Gastroesophageal sphincter (tissue), 4 donors: ENCODE data around the gene FREY1. TPM values are rescaled to one million over a fixed set of nuclear protein-coding genes. Genes with fewer than 3 reads are reported as not detected.

ENCODE experiments used
- ATAC-seq: fragments of 150-250 bp; one replicate; pipeline ENCODE4 v1.9.1; 2016; ENCODE audit warnings: mild to moderate bottlenecking, moderate library complexity
- H3K27ac ChIP-seq, 4 donors: fragments of 200-600 bp; sonication (generic) in 3 of 4; 1 replicate in 3 of 4; 2 replicates in 1 of 4; pipeline ENCODE4 v1.5.1; 2016 to 2019
- H3K27me3 ChIP-seq: fragments of 200-600 bp; sonication (generic); one replicate; pipeline ENCODE4 v1.5.1; 2019
- H3K36me3 ChIP-seq, 2 donors: fragments of 200-600 bp; sonication (generic); one replicate each; pipeline ENCODE4 v1.5.1; 2019; ENCODE audit warnings: control low read depth in 1 of 2
- H3K4me1 ChIP-seq, 3 donors: fragments of 200-600 bp; sonication (generic); 1 replicate in 2 of 3; 2 replicates in 1 of 3; pipeline ENCODE4 v1.5.1; 2016 to 2019; ENCODE audit warnings: control low read depth in 2 of 3
- H3K4me3 ChIP-seq, 2 donors: fragments of 200-600 bp; sonication (generic); one replicate each; pipeline ENCODE4 v1.5.1; 2019; ENCODE audit warnings: mild to moderate bottlenecking in 1 of 2, moderate library complexity in 1 of 2
- H3K9me3 ChIP-seq, 3 donors: fragments of 200-600 bp; sonication (generic); one replicate each; pipeline ENCODE4 v1.5.1; 2017 to 2019; ENCODE audit warnings: control low read depth in 2 of 3
- EP300 ChIP-seq: sonication (generic); formaldehyde crosslinking; IDR thresholded peaks from one replicate; pipeline ENCODE4 v1.6.1; 2017; ENCODE audit warnings: antibody characterized with exemption, mild to moderate bottlenecking
- POLR2A ChIP-seq, 2 donors: fragments of 450-650 bp; IDR thresholded peaks; one replicate each; pipeline ENCODE4 v1.6.1; 2017; ENCODE audit warnings: antibody characterized with exemption in 2 of 2, mild to moderate bottlenecking in 2 of 2, moderate library complexity in 1 of 2
- POLR2AphosphoS5 ChIP-seq: sonication (generic); formaldehyde crosslinking; IDR thresholded peaks from one replicate; pipeline ENCODE4 v1.6.1; 2017; ENCODE audit warnings: antibody characterized with exemption
- WGBS, 2 donors: methylation state at CpG; one replicate each; pipeline ENCODE4 v1.1.5; 2018; ENCODE audit warnings: low coverage in 1 of 2; 5-methylcytosine and 5-hydroxymethylcytosine counted together
- total RNA-seq, 4 donors: library from RNA; depleted of rRNA; stranded (reverse); fragments of >200 nt; gene quantifications; one replicate each; pipeline ENCODE4 v1.1.0, GENCODE V29; 2016
- TF ChIP-seq, protein P1 (sequence below), 4 experiments: fragments of 200-600 bp in 2 of 4; fragments of 450-650 bp in 2 of 4; sonication (generic) in 1 of 4; IDR thresholded peaks; one replicate each; pipeline ENCODE4 v1.5.1; 2017 to 2019; ENCODE audit warnings: antibody characterized with exemption in 4 of 4, mild to moderate bottlenecking in 2 of 4, moderate library complexity in 2 of 4

Gene FREY1
- total RNA-seq, 4 donors from 2014 or later: 0.54 to 2.3 TPM; not detected in 2

DNA sequence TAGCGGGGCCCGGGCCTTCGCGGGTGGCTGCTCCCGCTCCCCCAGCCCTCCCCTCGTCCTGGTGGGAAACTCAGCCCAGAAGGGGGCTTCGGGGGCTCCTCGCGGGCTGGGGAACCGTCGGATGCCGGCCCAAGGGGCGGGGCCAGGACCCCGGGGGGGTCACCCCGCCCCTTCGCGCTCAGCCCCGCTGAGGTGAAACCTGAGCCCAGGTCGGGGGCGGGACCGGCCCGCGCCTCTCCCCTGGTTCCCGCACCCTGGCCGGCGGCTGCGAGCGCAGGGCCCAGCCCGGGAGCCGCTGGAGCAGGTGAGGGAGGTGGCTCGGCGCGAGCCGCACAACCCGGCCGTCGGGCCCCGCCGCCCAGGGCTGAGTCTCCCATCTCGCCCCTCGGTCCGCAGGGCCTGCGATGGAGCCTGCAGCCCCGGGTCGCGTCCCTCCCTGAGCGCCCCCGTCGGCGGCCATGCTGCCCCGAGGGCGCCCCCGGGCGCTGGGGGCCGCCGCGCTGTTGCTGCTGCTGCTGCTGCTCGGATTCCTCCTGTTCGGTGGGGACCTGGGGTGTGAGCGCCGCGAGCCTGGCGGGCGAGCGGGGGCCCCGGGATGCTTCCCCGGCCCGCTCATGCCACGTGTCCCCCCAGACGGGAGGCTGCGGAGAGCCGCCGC, 15.5 kb upstream of the FREY1 start, which contains the start of gene LARGE2:
TSS of gene LARGE2 (plus strand) at position 232 of the 658 bp plus-strand sequence. CDS start at position 459, 227 bp downstream.
- H3K36me3 ChIP-seq: no peaks in the 10 kb centered on the region
- no peak for TF ChIP-seq EP300
- no peak for TF ChIP-seq POLR2AphosphoS5
- TF ChIP-seq POLR2A (IDR thresholded peaks at IDR 0.05): no peak
- TF ChIP-seq, protein P1, sequence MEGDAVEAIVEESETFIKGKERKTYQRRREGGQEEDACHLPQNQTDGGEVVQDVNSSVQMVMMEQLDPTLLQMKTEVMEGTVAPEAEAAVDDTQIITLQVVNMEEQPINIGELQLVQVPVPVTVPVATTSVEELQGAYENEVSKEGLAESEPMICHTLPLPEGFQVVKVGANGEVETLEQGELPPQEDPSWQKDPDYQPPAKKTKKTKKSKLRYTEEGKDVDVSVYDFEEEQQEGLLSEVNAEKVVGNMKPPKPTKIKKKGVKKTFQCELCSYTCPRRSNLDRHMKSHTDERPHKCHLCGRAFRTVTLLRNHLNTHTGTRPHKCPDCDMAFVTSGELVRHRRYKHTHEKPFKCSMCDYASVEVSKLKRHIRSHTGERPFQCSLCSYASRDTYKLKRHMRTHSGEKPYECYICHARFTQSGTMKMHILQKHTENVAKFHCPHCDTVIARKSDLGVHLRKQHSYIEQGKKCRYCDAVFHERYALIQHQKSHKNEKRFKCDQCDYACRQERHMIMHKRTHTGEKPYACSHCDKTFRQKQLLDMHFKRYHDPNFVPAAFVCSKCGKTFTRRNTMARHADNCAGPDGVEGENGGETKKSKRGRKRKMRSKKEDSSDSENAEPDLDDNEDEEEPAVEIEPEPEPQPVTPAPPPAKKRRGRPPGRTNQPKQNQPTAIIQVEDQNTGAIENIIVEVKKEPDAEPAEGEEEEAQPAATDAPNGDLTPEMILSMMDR (IDR thresholded peaks at IDR 0.05): no peak
- peaks cover 62% of the 10 kb centered on the region for H3K27me3 ChIP-seq
- peak within 1 kb of the TSS in 1 of 4 donors; percentile 23 for H3K27ac ChIP-seq
- peak within 1 kb of the TSS in 1 of 2 donors; percentile 44 for H3K4me3 ChIP-seq
- ATAC-seq: no peak
- peaks cover 0 to 29% (median 13%) of the 10 kb centered on the region in 3 donors for H3K4me1 ChIP-seq
- no peaks in the 10 kb centered on the region for H3K9me3 ChIP-seq
- no CpG with 5 or more reads among the region's 73 CpGs for WGBS, 2 donors

DNA sequence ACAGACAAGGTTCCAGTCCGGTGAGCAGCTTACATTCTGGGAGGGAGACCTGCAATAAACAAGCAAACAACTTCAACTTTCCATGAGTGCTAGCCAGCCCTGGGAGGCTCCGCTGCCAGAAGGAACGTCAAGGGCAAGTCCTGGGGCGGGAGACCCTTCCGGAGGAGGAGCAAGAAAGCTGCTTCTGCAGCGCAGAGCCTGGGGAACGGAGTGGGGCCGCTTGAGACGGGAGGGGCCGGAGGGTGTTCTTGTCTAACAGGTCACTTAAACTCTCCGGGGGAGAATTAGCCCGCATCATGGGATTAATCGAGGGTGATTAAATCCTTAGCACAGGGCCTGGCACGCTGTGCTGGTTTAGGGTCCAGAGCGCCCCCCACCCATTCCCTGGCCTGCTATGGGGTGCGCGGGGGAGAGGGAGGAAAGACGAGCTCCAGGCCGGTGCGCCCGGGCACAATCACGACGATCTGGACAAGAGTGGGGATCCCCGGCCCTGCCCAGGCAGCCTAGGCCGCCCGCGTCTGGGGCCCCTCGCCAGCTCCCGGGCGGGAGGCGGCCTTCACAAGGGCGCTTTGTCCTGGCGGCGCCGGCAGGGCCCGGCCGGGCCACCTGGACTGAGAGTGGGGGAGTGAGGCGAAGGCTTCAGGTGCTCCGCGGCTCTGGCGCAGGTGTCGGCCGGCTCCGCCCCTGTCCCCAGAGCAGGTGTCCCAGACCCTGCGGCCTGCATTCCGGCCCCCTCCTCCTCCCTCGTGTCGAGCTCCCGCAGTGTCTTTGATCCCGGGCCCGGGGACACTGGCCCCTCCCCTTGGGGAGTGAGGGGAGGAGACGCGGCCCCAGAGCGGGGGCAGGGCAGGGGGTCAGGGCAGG, 14.7 kb upstream of the FREY1 start:
- no peaks in the 10 kb centered on the region for H3K36me3 ChIP-seq
- peak overlapping the region in 1 of 2 donors; percentile 44 for H3K4me3 ChIP-seq
- WGBS, 2 donors: 63 to 69% methylated on average over 3 to 9 of the region's 54 CpGs
- no peak overlapping the region for H3K27ac ChIP-seq
- TF ChIP-seq, protein P1 (IDR thresholded peaks at IDR 0.05): no peak
- TF ChIP-seq POLR2A (IDR thresholded peaks at IDR 0.05) (no peak), POLR2AphosphoS5 (no peak), EP300 (no peak)
- peaks cover 57% of the 10 kb centered on the region for H3K27me3 ChIP-seq
- no peaks in the 10 kb centered on the region for H3K9me3 ChIP-seq
- H3K4me1 ChIP-seq: peaks cover 0 to 36% (median 18%) of the 10 kb centered on the region in 3 donors
- ATAC-seq: no peak

DNA sequence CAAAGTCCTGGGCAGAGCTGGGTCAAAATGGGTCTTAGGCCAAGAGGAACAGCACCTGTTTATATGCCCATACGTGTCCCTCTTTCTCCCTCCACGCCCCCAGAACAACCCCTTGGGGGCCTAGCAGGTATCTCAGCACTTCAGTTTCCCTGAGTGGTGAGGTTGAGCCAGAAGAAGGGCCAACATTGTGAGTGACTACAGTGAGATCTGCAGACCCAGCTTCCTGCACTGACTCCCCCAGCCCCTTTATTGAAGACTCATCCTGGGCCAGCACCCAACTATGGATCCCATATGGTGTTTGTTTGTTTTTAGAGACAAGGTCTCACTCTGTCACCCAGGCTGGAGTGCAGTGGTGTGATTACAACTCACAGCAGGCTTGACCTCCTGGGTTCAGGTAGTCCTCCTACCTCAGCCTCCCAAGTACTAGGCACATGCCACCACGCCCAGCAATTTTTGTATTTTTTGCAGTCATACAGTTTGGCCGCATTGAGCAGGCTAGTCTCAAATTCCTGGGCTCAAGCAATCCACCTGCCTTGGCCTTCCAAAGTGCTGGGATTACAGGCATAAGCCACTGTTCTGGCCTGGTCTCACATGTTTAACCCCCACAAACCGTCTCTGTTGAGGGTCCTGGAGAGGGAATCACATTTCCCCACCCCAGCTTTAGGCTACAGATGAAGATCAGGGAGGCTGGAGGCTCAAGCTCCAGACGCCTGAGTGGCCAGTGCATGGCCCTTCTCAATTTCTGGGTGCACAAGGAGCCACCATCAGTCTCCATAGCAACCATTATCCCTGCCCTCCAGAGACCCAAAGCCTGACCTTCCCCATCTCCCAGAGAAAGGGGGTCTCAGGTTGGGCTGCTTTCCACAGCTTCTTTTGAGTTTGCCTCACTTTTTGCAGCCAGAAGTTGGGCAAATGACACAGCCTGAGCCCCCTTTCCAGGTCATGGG, 13.7 kb upstream of the FREY1 start:
- Histone ChIP-seq H3K4me1 (peaks cover 0 to 46% (median 25%) of the 10 kb centered on the region in 3 donors), H3K27me3 (peaks cover 47% of the 10 kb centered on the region), H3K27ac (no peak overlapping the region), H3K36me3 (peaks cover 0 to 3% of the 10 kb centered on the region in 2 donors), H3K9me3 (no peaks in the 10 kb centered on the region), H3K4me3 (no peak overlapping the region)
- WGBS, 2 donors: 94 to 100% methylated on average over 1 to 3 of the region's 6 CpGs
- no peak for ATAC-seq
- TF ChIP-seq, protein P1 (IDR thresholded peaks at IDR 0.05): no peak
- no peak for TF ChIP-seq POLR2AphosphoS5
- TF ChIP-seq POLR2A (IDR thresholded peaks at IDR 0.05): no peak
- no peak for TF ChIP-seq EP300

DNA sequence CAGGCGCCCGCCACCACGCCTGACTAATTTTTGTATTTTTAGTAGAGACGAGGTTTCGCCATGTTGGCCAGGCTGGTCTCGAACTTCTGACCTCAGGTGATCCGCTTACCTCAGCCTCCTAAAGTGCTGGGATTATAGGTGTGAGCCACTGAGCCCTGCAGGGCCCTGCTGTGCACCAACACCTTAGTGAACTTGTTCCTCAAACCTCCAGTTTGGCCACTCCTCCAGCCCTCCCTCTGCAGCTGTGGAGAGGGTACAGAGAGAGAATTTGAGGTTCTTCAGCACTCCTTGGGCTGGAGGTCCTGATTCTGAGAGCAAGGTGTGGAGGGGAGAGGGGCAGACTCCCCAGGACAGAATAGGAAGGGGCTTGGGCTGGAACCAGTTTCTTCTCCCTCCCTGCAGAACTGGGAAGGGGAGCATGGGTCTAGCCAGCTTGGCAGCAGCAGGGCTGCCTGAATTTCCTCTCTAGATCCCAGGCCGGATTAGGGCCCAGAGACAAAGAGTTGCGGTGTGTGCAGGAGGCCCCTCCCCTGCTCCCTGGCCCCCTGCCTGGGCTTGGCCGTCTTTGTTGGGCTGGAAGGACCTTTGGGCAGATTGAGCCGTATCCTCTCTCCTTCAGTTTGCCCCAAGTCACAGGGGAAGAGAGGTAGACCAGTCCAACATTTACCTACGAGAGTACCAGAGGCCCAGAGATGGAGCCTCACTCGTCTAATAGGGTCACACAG, 12.9 kb upstream of the FREY1 start:
- no peak for ATAC-seq
- H3K4me1 ChIP-seq: peaks cover 0 to 54% (median 25%) of the 10 kb centered on the region in 3 donors
- 83 to 100% methylated on average over 3 to 8 of the region's 13 CpGs for WGBS, 2 donors
- H3K27ac ChIP-seq: no peak overlapping the region
- peaks cover 0 to 12% of the 10 kb centered on the region in 2 donors for H3K36me3 ChIP-seq
- H3K27me3 ChIP-seq: peaks cover 38% of the 10 kb centered on the region
- no peak overlapping the region for H3K4me3 ChIP-seq
- no peak for TF ChIP-seq POLR2A (IDR thresholded peaks at IDR 0.05)
- TF ChIP-seq, protein P1 (IDR thresholded peaks at IDR 0.05): no peak
- TF ChIP-seq EP300: no peak
- TF ChIP-seq POLR2AphosphoS5: no peak
- H3K9me3 ChIP-seq: no peaks in the 10 kb centered on the region
